GM21447 (cell line): ENCODE data around the gene LDLRAD4.

Source experiments
- ATAC-seq: cut with Tn5 transposase; IDR thresholded peaks from one replicate; pipeline ENCODE4 v1.9.1; 2021; ENCODE audit not compliant: unreplicated experiment

LDLRAD4 gene

DNA sequence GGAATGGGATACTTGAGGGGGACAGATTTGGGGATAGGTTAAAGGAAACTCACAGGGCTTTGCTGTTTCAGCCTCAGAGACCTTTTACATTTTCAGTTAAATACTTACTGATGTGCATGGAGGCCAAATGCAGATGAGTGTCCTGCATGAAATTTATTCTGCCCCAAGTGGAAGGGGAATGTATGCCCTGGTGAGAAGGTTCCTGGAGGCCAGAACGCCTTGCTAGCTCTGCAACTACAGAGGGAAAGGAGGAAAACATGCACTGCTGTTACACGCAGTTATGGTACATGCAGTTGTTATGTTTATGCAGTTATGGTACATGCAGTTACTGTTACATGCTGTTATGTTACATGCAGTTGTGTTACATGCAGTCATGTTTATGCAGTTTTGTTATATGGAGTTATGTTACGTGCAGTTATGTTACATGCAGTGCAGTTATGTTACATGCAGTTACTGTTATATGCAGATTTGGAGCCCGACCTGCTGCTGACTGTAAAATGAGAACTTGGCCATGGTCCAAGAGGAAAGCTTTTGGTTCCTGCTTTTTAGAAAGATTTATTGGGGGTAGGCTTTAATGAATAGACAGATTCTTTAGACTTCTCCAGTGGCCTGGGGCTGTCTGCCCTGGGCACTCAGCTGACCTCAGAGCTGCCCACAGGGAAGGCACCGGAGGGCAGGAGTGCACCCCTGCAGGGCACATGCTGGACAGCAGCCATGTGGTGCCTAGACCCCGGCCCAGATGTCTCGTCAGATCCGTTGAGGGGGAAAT, 84.1 kb downstream of the LDLRAD4 start:
- ATAC-seq = no peak

DNA sequence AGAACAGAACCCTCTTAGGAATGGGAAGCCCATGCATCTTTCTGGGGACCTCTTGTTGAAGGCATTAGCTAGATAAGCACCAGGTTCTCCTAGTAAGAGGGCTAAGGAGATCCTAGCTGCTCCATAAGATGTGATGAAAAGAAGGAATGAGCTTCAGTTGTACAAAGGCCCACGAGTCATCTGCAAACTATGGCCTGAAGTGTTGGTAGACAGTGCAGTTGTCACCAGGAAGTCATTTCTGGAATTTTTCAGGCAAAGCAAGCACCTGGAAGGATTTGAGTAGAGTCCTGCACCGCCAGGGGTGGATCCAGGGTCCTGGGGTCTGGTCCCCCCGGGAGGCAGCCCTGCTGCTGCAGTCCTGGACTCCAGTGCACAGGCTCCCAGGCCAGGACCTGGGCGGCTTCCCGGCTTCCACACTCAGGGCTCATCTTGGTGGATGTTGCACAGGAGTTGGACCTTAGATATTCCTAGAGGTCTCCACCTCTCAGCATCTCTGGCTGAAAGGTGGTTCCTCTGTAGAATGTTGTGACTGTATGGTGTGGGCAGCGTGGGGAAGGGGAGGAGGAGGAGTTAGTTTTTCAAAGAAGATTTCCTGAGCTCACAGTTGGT, 85.3 kb downstream of the LDLRAD4 start:
- no peak for ATAC-seq

DNA sequence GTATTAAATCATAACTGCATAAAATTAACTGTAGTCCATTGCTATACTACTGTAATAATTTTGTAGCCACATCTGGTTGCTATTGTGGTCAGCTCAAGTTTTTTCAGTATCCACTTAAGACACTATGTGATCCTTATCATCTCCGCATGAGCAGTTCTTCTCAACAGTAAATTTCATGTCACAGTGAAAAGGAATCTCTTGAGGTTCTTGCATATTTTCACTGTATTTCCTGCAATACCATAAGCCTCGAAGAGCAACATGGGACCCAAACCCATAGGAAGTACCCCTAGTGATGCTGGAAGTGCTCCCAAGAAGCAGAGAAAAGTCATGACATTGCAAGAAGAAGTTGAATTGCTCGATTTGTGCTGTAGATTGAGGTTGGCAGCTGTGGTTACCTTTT, 86.7 kb downstream of the LDLRAD4 start:
- no peak for ATAC-seq

DNA sequence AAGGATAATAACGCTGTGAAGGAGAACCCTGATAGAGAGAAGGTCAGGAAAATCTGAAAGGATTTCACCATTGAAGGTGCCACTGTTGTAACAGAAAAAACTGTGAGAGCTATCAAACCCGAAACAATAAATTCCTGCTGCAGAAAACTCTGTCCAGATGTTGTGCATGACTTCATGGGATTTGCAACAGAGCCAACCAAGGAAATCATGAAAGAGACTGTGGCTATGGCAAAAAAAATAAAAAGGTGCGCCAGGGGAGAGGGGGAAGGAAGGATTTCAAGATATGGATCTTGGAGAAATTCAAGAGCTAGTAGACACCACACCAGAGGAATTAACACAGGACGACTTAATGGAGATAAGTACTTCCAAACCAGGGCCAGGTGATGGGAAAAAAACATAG, 88.0 kb downstream of the LDLRAD4 start:
- ATAC-seq = no peak

DNA sequence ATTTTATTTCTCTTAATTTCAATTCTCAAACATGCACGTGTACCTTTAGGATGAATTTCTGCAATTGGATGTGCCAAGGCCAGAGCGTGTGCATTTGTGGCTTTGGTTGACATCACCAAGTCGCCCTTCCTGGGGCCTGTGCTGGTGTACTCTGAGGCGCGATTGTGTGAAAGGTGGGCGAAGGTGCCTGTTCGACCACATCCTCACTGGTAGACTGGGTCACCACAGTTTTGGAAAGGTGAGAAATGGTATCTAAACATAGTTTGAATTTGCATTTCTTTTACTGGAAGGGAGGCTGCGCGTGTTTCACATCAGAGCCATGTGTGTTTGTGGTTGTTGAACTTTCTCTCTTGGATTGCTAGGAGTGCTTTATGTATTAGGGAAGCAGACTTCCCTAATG, 89.8 kb downstream of the LDLRAD4 start:
- no peak for ATAC-seq

DNA sequence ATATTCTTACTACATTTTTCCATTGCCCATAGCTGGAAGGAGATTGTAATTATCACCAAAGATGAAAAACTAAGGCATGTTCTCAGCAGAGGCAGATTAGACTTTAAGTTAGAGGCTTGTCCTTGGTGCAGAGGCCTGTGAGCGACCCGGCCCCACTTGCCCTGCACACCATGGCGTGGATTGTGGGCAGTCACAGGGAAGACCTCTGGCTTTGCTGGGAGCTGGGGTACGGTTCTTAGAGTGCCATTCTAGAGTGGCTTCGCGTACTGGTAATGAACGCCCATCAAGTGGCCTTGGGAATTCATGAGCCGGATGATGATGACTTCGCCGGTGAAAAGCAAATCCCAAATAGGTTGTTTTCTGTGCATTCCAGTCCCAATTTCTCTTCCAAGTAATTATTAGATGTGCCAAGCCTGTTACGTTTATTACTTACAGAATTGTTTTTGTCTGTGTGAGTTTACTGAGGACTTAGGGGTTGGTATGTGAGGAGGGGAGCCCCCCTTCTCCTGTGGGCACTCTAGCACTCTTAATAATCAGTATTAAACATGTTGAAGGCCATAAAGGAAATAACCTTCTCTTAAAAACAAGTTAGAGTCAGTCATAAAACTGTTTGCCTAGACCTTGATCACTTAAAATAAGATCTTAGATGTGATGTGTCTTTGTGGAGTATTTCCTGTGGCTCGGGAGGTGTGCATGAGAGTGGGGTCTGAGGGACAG, 90.6 kb downstream of the LDLRAD4 start:
- no peak for ATAC-seq

DNA sequence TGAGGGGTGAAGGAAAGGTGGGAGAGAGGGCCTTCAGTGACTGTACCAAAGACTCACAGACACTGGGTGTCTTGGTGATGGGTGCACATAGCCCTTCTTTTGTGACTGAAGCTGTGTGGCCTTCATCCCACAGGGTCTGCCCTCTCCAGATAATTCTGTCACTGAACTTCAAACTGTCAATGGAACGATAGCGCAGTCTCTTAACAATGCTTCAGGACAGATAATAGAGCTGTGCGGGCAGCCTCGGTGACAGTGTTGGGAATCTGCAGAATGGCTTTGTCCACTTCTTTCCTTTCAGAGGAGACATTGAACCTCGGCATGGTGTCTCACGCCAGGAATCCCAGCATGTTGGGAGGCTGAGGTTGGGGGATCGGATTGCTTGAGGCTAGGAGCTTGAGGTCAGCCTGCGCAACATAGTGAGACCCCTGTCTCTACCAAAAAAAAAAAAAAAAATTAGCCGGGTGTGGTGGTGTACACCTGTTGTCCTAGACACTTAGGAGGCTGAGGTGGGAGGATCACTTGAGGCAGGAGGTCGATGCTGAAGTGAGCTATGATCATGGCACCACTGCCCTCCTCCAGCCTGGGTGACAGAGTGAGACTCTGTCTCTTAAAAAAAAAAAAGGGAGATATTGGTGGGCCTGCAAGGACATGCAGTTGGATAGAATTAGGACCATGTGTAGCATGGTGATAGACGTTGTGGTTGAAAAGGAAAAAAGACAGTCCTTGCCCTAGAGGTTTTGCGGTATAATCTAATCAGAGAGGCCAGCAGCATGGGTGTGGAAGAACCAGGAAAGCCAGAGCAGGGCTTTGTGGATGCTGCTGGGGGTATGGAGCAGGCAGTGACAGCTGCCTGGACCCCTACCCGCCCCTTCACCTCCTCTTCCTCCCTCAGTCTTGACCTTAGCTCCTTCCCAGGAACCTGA, 91.4 kb downstream of the LDLRAD4 start:
- ATAC-seq = no peak

DNA sequence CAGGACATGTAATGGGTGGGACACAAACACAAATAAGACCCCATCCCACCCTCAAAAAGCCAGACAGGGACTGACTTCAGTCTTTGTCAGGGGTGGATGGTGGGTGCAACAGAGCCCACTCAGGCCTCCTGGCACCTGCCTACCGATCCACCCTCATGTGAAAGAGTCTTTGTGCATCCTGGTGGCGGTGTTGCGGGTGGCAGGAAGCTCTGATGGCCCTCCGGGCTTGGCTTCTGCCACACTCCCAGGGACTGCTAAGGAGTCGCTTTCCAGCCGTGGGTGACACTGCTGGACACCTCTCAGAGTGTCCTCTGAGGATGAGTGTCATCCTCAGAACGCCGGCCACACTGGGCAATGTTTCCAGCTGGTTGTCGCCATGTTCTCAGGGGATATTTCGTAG, 92.6 kb downstream of the LDLRAD4 start:
- ATAC-seq = no peak

DNA sequence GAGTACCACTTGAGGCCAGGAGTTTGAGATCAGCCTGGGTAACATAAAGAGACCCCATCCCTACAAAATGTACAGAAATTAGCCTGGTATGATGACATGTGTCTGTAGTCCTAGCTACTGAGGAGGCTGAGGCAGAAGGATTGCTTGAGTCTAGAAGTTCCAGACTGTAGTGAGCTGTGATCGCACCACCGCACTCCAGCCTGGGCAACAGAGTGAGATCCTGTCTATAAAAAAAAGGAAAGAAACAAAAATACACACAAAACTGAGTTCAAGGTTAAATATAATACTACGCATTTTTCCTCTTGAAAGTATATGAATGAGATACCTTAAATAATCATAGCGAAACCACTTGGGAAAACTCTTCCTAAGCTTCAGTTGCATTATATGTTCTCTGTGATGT, 94.0 kb downstream of the LDLRAD4 start:
- ATAC-seq = no peak

DNA sequence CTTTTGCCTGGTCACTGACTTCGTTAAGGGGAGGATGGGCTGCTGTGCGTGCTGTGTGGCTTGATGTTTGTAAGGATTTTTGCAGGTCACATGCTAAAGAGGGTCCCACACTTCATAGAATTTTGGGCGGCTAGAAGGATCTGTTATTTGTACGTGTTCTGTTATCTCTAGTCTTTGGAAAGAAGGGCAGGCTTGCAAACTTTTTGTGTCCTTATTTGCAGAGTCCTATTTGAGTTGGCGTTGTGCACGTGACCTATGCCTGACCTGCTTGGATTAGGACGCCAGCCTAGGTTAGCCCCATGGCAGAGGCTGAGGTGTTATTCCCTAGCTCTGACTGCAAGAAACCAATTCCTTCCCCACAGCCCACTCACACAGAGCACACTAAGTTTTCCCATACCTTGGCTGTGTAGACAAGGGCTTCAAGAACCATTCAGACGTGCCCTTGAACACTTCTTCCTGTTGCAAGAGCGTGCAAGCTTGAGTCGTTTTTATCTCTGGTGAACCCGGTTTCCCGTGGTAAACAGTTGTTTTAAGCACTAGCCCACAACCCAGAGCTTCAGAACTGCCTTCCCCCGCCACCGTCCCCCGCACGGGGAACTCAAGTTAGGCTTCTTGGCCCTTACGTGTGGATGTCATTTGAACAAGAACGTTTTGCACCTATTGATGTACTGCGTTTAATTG, 94.6 kb downstream of the LDLRAD4 start:
- ATAC-seq = no peak

DNA sequence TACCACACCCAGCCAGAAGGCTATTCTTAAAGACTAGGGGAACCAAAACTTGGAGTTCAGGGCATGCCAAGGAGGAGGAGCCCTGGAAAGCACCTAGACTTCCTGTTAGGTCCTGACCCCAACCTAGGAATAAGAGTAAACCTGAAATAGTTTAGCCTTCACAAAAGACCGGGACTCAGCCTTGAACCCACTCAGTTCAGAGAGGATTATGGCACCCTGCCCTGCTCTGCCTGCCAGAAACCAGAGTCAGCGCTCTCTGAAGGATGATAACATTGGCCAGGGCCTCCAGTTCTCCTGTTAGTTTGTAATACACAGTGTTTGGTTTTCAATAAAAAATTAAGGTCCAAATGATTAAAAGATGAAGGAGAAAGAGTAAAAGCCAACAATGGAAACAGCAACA, 96.4 kb downstream of the LDLRAD4 start:
- no peak for ATAC-seq

DNA sequence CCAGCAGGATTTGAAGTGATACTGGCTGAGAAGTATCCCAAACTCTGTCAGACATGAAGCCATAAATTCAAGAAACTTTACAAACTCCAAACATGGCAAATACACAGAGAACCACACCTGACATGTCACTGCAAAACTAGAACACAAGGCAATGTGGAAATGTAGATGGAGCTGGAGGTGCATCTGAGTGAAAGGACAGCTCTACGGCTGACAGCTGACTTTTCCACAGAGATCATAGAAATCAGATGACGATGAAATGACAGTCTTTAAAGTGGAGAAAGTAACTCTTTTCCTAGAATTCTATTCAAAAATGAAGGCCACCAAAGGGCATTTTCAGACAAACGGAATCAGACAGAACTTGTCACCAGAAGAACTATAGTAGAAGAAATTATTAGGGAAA, 97.5 kb downstream of the LDLRAD4 start:
- no peak for ATAC-seq

DNA sequence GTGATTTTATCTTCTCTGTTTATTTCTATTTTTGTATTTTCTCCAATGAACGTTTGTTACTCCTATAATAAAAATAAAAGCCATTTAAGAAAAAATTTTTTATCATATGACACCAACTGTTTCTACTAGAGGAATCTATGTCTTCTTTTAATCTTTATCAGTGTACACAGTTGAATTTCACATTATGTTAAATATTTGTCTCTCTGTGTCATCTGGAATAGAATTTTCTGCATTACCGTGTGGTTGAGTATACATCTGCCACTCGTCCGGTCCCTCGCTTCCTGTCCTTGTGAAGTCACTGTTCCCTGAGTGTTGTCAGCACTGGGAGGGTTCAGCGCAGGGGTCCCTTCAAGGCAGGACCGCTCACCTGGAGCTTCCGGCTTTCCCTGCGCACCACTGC, 99.2 kb downstream of the LDLRAD4 start:
- ATAC-seq = no peak

DNA sequence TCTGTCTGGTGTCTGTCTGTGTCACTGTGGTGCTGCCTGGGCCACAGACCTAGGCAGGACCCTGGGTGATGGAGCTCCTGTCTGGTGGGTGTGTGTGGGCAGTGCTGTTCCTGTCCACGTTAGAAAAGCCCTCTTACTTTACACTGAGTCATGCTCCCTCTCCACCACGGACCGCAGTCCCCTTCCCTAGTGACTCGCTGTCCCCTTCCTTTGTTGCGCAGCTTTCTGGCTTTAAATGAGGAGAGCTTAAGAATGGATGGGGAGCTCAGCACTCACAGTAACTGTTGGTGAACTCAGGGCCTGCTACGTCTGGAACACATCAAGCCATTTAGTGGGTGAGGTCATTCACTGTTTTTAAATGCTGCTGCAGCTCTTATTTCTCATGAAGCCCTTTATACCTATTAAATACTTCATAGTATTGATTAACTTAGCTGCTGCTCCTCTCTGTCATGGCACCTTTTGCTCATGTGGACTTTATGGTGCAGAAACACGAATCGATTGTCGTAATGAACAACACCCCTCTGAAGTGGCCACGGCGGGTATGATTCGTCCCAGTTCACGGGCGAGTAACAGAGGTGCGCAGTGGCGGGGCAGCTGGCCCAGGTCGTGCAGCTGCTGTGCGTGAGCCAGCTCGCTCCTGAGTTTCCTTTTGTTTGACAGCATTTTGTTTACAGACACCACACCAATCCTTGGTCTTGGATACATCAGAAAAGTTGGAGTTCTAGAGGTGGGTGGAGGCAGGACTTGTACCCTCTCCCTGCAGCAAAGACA, 100.4 kb downstream of the LDLRAD4 start:
- no peak for ATAC-seq

DNA sequence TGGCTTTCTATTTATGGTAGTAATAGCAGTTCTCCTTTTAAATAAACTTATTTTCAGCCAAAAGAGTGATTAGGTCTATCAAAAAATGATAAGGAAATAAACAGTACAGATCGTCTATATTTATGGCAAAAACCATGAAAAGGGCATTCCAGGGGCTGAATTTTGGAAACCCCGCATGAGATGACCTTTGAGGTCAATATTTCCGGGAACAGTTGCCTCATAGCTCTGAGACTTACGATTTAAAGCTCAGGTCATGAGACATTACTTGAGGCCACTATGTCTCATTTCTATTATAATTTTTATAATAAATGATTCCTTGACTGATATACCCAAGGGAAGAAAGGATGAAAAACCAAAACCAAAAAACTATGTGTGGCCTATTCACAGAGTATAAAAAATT, 101.1 kb downstream of the LDLRAD4 start:
- no peak for ATAC-seq

DNA sequence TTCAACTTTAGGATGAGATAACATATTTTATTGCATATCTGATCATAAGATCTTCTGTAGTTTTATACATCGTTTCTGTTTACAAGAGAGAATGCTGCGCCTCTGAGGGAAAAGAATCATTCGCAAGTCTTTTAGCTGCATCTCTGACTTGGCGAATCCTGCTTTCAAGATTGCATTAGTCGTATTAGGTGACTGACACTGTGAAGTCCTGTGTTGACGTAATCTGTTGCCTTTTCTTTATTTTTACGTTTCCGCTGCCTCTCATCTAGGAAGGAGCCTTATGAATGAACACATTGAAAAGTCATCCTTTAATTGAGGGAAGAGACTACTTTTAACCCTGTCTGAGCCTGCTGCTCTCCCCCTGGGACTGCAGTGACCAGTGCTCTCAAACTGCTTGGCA, 101.5 kb downstream of the LDLRAD4 start:
- ATAC-seq = no peak

DNA sequence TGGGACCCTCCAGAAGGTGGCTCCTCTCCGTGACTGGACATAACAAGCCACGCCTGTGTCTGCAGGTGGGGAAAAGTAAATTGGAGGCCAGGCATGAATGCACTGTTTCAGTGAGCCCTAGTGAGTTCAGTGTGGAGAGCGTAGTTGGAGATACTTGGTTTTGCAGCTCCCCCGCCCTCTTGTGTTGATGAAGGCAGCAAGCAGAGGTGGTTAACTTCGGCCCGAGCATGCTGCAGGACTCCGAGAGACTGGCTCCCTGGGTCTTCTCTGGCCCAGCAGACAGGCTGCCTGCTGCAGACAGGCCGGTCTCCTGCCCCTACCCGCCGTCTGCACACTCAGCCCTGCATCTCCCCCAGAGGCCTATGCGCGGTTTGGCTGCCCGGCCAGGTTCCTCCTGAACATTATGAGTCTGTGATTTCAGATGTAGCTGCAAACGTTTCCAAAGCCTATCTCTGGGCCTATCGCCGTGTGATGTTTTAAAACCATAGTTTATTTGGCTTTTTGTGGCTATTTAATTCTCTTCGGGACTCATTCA, 102.4 kb downstream of the LDLRAD4 start:
- no peak for ATAC-seq

DNA sequence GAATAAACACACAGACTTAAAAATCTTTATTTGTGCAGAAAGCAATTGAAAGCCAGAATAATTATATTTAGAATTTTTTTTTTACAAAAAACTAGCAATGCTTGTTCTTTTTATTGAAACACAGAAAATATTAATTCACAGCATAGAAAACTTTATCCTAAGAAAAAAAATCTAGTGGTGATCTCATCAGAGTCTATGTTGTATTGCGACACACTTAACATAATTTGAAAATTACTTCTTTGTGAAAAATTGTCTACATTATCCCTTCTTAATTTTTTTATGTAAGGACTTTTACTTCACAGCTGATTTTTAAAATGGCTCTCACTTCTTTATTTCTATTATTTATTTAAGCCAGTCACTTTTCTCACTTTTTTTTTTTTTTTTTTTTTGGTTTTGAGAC, 103.4 kb downstream of the LDLRAD4 start:
- no peak for ATAC-seq

DNA sequence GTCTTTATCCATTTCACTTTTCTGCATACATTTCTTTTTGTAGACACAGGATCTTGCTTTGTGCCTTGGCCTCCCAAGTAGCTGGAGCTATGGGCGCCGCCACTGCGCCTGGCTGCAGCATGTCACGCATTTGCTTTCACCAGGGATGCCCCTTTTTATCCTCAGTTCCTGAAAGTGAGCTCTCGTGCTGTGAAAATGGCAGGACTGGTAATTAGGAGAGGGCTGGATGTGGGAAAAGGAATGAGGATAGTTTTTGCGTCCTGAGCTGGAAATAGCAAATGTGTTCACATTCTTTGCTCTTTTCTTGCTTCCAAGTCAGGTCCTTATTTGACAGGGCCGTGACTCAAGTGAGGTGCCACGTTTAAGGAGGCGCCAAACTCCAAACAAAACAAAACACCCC, 104.6 kb downstream of the LDLRAD4 start:
- ATAC-seq = no peak

DNA sequence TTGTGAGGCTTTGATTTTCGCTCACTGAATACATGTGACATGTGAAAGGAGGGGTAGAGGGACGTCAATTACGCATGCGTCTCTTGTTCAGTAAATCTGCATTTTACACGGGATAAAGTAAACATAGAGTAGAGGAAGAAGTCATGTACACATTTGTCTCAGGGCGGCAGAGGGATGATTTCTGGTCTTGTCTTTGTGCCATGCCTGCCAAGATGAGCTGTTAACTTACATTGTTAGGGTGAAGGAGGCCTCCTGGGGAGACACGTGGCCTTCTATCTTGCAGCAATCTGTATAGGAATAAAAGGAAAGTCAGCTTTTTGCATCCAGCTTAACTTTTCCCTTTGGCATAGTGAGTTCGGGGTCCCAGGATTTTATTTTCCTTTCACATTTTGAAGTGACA, 106.3 kb downstream of the LDLRAD4 start:
- ATAC-seq = no peak
